Mucosa of descending colon (tissue), 3 donors: ENCODE results near the gene COL6A5. TPM values are rescaled to one million over a fixed set of nuclear protein-coding genes. Genes with fewer than 3 reads are reported as not detected.

Experiments
- ATAC-seq: fragments of 200-7000 bp; cut with Tn5 transposase; one replicate; pipeline ENCODE4 v1.9.1; 2020; ENCODE audit warnings: mild to moderate bottlenecking, moderate library complexity
- DNase-seq, 3 donors: peaks; one replicate each; pipeline ENCODE4 v3.0.0-alpha.2; 2020
- H3K36me3 ChIP-seq: fragments of 200-600 bp; one replicate; pipeline ENCODE4 v1.8.0; 2021; ENCODE audit warnings: low read depth, mild to moderate bottlenecking
- H3K4me1 ChIP-seq: fragments of 200-600 bp; one replicate; pipeline ENCODE4 v1.8.0; 2021; ENCODE audit warnings: low read depth, mild to moderate bottlenecking
- H3K4me3 ChIP-seq: fragments of 200-600 bp; one replicate; pipeline ENCODE4 v1.8.0; 2021; ENCODE audit warnings: mild to moderate bottlenecking
- H3K9me3 ChIP-seq: fragments of 200-600 bp; one replicate; pipeline ENCODE4 v1.8.0; 2021; ENCODE audit warnings: mild to moderate bottlenecking
- CTCF ChIP-seq: fragments of 200-600 bp; IDR thresholded peaks from one replicate; pipeline ENCODE4 v1.8.0; 2022; ENCODE audit warnings: antibody characterized with exemption, mild to moderate bottlenecking
- intact Hi-C, 2 donors: fragments of 100-400 bp; cut with DNase I in 1 of 2; cut with micrococcal nuclease in 1 of 2; formaldehyde crosslinking; loops; one replicate each; pipeline versions ENCODE4 v1.11.0 to v1.11.1; 2022; cut with DNase I, micrococcal nuclease
- total RNA-seq, 3 donors: library from RNA; stranded (reverse); fragmentation: NEBNext Ultra II Directional in 2 of 3; extraction: Animal tissue kit (Norgen Biotek cat#: 25700) in 2 of 3; gene quantifications; one replicate each; pipeline versions ENCODE4 v1.2.1 to v1.2.4, GENCODE V29; 2021 to 2023
- donor health status: DM: no; HTN: no; CAD: no; lungs with moderate emphysema.
- donor health status: DM: no; HTN: no; CAD: no.
- donor health status: DM: no; HTN: yes; CAD: no.

COL6A5 gene
- total RNA-seq, 3 donors from 2014 or later, result 0.06 TPM; not detected in 2

DNA sequence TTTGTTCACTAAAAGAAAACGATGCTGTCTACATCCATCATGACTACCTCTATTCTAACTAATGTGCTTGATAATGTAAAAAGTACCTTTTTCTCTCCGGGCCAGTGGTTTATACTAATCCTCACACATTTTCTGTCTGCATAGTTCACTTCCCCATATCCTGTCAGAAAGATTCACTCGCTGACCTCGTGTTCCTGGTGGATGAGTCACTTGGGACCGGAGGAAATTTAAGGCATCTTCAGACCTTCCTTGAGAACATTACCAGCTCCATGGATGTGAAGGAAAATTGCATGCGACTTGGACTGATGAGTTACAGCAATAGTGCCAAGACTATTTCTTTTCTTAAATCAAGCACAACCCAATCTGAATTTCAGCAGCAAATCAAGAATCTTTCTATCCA, 33.8 kb downstream of the COL6A5 start:
- H3K36me3 ChIP-seq, result no peaks in the 10 kb centered on the region
- DNase-seq (no peak), ATAC-seq (no peak)
- H3K9me3 ChIP-seq, result no peaks in the 10 kb centered on the region
- intact Hi-C loops, result no loop called here
- no peaks in the 10 kb centered on the region for H3K4me1 ChIP-seq
- TF ChIP-seq CTCF, result no peak
- no peak overlapping the region for H3K4me3 ChIP-seq

GRCh38 chr3:130380398-130380797, 34.9 kb downstream of the COL6A5 start:
- intact Hi-C loops, result no loop called here
- Histone ChIP-seq H3K4me3 (no peak overlapping the region), H3K36me3 (no peaks in the 10 kb centered on the region), H3K4me1 (no peaks in the 10 kb centered on the region), H3K9me3 (no peaks in the 10 kb centered on the region)
- no peak for TF ChIP-seq CTCF
- no peak for ATAC-seq
- DNase-seq, result no peak

GRCh38 chr3:130383424-130383823, 38.0 kb downstream of the COL6A5 start:
- Histone ChIP-seq H3K36me3 (no peaks in the 10 kb centered on the region), H3K4me3 (no peak overlapping the region), H3K9me3 (no peaks in the 10 kb centered on the region), H3K4me1 (no peaks in the 10 kb centered on the region)
- DNase-seq (no peak), ATAC-seq (no peak)
- intact Hi-C loops, result no loop called here
- TF ChIP-seq CTCF, result no peak

DNA sequence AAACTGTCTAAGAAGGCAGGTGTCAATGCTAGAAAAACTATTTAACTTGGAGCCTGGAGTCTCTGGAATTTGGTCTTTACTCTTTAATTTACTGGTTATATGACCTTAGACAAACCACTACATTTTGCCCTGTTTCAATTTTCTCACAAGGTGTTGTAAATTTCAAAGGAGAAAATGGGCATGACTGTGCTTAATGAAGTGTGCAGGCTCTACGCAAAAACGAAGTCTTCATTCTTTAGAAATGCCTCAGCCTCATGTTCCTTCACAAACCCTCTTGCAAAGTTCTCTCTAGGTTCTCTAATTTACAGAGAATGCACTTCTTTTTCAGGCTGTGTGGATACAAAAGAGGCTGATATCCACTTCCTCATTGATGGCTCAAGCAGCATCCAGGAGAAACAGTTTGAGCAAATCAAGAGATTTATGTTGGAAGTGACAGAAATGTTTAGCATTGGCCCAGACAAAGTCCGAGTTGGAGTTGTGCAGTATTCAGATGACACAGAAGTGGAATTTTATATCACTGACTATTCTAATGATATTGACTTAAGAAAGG, 39.1 kb downstream of the COL6A5 start:
- H3K9me3 ChIP-seq, result no peaks in the 10 kb centered on the region
- ATAC-seq, result no peak
- H3K4me3 ChIP-seq, result no peak overlapping the region
- intact Hi-C loops, result no loop called here
- no peaks in the 10 kb centered on the region for H3K4me1 ChIP-seq
- no peak for TF ChIP-seq CTCF
- no peaks in the 10 kb centered on the region for H3K36me3 ChIP-seq
- DNase-seq, result no peak

- no peaks in the 10 kb centered on the region for H3K9me3 ChIP-seq
- H3K4me1 ChIP-seq, result no peaks in the 10 kb centered on the region
- TF ChIP-seq CTCF, result no peak
- intact Hi-C loops, result no loop called here
- ATAC-seq (no peak), DNase-seq (no peak)
- no peaks in the 10 kb centered on the region for H3K36me3 ChIP-seq
- H3K4me3 ChIP-seq, result no peak overlapping the region
Observed at GRCh38 chr3:130386604-130387263, 41.3 kb downstream of the COL6A5 start.
